Cardiac muscle cell (in vitro differentiated cells and primary cell): ENCODE results near the gene KCP. TPM values are rescaled to one million over a fixed set of nuclear protein-coding genes. Genes with fewer than 3 reads are reported as not detected.

Experiments
- DNase-seq, 2 donors: peaks; one replicate each; pipeline versions ENCODE4 v3.0.0 to v3.0.0-alpha.2; 2010 to 2017; ENCODE audit warnings: low read depth in 1 of 2, low spot score in 1 of 2
- H3K27ac ChIP-seq: fragments of 200-600 bp; sonication (generic); 2 replicates; pipeline ENCODE4 v1.5.1; 2016
- H3K27me3 ChIP-seq: fragments of 200-600 bp; sonication (generic); 2 replicates; pipeline ENCODE4 v1.6.0; 2016; ENCODE audit warnings: control low read depth
- H3K36me3 ChIP-seq: fragments of 200-600 bp; sonication (generic); 2 replicates; pipeline ENCODE4 v1.5.1; 2016; ENCODE audit warnings: control low read depth
- H3K4me1 ChIP-seq: fragments of 200-600 bp; sonication (generic); 2 replicates; pipeline ENCODE4 v1.8.1; 2017; ENCODE audit warnings: low read depth, mild to moderate bottlenecking, mixed run types
- H3K4me3 ChIP-seq: fragments of 200-600 bp; sonication (generic); 2 replicates; pipeline ENCODE4 v1.5.1; 2016; ENCODE audit warnings: mild to moderate bottlenecking
- H3K9me3 ChIP-seq: fragments of 200-600 bp; sonication (generic); 2 replicates; pipeline ENCODE4 v1.5.1; 2017; ENCODE audit warnings: low read depth, mild to moderate bottlenecking, control low read depth
- CTCF ChIP-seq: IDR thresholded peaks from 2 replicates; pipeline ENCODE4 v1.5.1; 2012; ENCODE audit warnings: low read depth, mild to moderate bottlenecking, low read length
- polyA plus RNA-seq: library from polyadenylated mRNA; unstranded; fragments of >200 nt; fragmentation: Nextera tagmentation; extraction: Ambion mirVana; gene quantifications from 2 replicates; pipeline ENCODE4 v1.2.1, GENCODE V29; 2016
- total RNA-seq: library from RNA; depleted of rRNA; stranded (reverse); fragments of >200 nt; gene quantifications from 2 replicates; pipeline ENCODE4 v1.2.3, GENCODE V29; 2016

The KCP gene
- total RNA-seq (0.49 and 1.2 TPM in 2 replicates), polyA plus RNA-seq (1.6 TPM in 2 replicates)

GRCh38 chr7:128910569-128910945 lies at the start of gene KCP:
Gene KCP, minus strand, starts transcription at chr7:128910709. Its CDS starts 33 bp downstream, at chr7:128910676.
- Histone ChIP-seq H3K27me3 (peaks cover 33% of the 10 kb centered on the region), H3K36me3 (no peaks in the 10 kb centered on the region), H3K4me3 (no peak within 1 kb of the TSS), H3K27ac (no peak within 1 kb of the TSS), H3K9me3 (no peaks in the 10 kb centered on the region), H3K4me1 (no peaks in the 10 kb centered on the region)
- no peak for DNase-seq
- TF ChIP-seq CTCF: no peak

- H3K27ac ChIP-seq: no peak overlapping the region
- no peak for DNase-seq
- H3K4me1 ChIP-seq: no peaks in the 10 kb centered on the region
- TF ChIP-seq CTCF: no peak
- no peak overlapping the region for H3K4me3 ChIP-seq
- peaks cover 46% of the 10 kb centered on the region for H3K36me3 ChIP-seq
- no peaks in the 10 kb centered on the region for H3K9me3 ChIP-seq
- no peaks in the 10 kb centered on the region for H3K27me3 ChIP-seq
Measured at GRCh38 chr7:128959296-128959695, 48.8 kb upstream of the KCP start.

- no peak overlapping the region for H3K4me3 ChIP-seq
- no peaks in the 10 kb centered on the region for H3K4me1 ChIP-seq
- no peaks in the 10 kb centered on the region for H3K27me3 ChIP-seq
- no peak for DNase-seq
- peaks cover 46% of the 10 kb centered on the region for H3K36me3 ChIP-seq
- no peak overlapping the region for H3K27ac ChIP-seq
- TF ChIP-seq CTCF: no peak
- H3K9me3 ChIP-seq: no peaks in the 10 kb centered on the region
Measured at GRCh38 chr7:128955981-128956380, 45.5 kb upstream of the KCP start.

- no peak overlapping the region for H3K27ac ChIP-seq
- no peaks in the 10 kb centered on the region for H3K9me3 ChIP-seq
- H3K4me3 ChIP-seq: no peak overlapping the region
- peak in 1 of 2 donors; percentile 72 for DNase-seq
- no peak for TF ChIP-seq CTCF
- H3K36me3 ChIP-seq: peaks cover 45% of the 10 kb centered on the region
- H3K4me1 ChIP-seq: no peaks in the 10 kb centered on the region
- no peaks in the 10 kb centered on the region for H3K27me3 ChIP-seq
Measured at GRCh38 chr7:128954830-128955802, 44.6 kb upstream of the KCP start.

GRCh38 chr7:128954150-128954549 lies 43.6 kb upstream of the KCP start:
- TF ChIP-seq CTCF: no peak

More at GRCh38 chr7:128954150-128954549, 43.6 kb upstream of the KCP start:
- Histone ChIP-seq H3K27ac (no peak overlapping the region), H3K4me3 (no peak overlapping the region), H3K9me3 (no peaks in the 10 kb centered on the region), H3K27me3 (no peaks in the 10 kb centered on the region), H3K4me1 (no peaks in the 10 kb centered on the region), H3K36me3 (peaks cover 35% of the 10 kb centered on the region)
- no peak for DNase-seq
